ENCODE data around the gene EHF.

EHF gene

DNA sequence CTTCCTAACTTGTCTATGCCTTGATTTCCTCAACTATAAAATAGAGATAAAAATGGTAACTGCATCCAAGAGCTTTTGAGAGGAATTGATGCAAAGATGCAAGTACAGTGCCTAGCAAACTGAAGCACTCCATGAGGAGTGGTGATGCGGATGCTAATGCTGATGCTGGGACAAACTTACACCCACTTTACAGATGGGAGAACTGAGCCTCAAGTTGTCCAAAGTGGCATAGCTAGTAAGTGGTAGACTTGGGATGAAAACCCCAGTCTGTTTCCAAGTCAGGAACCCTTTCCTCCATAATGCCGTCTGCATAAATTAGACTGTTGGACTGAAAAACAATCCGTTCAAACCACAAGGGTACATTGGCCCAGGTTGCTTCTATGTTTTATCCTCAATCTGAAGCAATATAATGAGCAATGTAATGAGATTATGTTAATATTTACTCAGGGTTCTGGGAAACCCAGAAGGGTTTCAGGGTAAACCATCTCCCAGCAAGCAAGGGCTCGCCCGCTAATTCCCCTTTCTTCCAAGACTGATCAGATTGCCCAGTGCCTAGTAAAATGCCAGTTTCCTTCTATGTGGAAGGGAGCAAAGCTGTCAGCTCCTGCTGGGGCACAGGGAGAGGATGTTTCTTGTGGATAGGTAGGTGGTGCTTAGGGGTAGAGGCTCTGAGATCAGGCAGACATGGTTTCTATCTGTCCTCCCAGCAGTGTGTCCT is 10.4 kb upstream of the EHF start:
- no peak for ATAC-seq
- TF ChIP-seq RARB (CRISPR knock-in tag; IDR thresholded peaks at IDR 0.05) (no peak), SNAI2 (CRISPR knock-in tag; IDR thresholded peaks at IDR 0.05) (no peak), ZFP3 (CRISPR knock-in tag; IDR thresholded peaks at IDR 0.05) (no peak), TOX (CRISPR knock-in tag; IDR thresholded peaks at IDR 0.05; ENCODE audit: borderline replicate concordance) (no peak), ISL1 (CRISPR knock-in tag; IDR thresholded peaks at IDR 0.05) (no peak), PPARA (CRISPR knock-in tag; IDR thresholded peaks at IDR 0.05; ENCODE audit: borderline replicate concordance) (no peak)

DNA sequence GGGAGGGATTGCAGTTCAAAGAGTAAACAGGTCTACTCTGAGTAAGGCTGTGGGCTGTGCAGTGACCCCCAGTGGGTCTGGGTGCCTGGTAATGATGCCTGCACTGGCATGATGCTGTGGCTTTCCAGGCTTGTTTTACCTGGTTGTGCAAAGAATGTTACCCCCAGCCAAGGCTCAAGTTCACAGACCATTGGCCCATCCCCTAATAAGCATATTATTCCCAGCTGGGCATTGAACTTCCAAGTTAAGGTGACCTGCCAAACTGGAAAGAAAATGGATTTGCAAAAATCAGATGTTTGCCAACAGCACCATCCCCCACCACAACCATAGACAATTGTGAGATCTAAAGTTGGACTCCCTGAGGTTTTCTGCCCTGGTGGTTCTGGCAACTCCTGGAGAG is 7.9 kb upstream of the EHF start:
- no peak for ATAC-seq
- TF ChIP-seq BACH2 (CRISPR knock-in tag; IDR thresholded peaks at IDR 0.05; ENCODE audit: borderline replicate concordance) (no peak), GLIS3 (CRISPR knock-in tag; IDR thresholded peaks at IDR 0.05) (no peak), OSR1 (CRISPR knock-in tag; IDR thresholded peaks at IDR 0.05) (no peak), CSDC2 (CRISPR knock-in tag; IDR thresholded peaks at IDR 0.05) (no peak)

DNA sequence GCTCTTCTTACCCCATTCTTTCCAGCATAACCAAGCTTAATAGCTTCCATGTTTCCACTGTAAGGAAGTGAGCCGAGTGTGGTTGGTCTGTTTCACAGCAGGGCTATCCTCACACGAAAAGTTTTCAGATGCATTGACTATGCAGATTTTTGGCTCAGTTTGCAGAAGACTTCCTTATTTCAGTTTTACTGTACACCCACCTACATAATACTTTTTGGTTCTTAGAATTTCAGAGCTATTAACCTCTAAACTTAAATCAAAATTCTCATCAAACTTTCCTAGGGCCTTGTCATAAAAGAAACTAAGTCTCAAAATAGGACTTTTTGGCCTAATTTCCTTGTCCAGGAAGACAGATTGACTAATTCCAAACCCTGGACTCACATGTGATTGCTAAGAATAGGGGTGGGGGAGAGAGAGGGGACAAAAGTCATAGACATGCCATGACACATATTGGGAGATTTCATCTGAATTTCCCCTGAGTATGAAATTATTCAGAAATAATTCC is 7.3 kb upstream of the EHF start:
- TF ChIP-seq ZFP3 (CRISPR knock-in tag; IDR thresholded peaks at IDR 0.05) (no peak), ESRRG (CRISPR knock-in tag; IDR thresholded peaks at IDR 0.05) (no peak), ZC3H10 (CRISPR knock-in tag; IDR thresholded peaks at IDR 0.05) (no peak), ZNF565 (CRISPR knock-in tag; conservative IDR thresholded peaks at IDR 0.05; ENCODE audit: low read depth) (no peak), GLIS3 (CRISPR knock-in tag; IDR thresholded peaks at IDR 0.05) (no peak), TOX (CRISPR knock-in tag; IDR thresholded peaks at IDR 0.05; ENCODE audit: borderline replicate concordance) (no peak), PPARA (CRISPR knock-in tag; IDR thresholded peaks at IDR 0.05; ENCODE audit: borderline replicate concordance) (no peak), BACH2 (CRISPR knock-in tag; IDR thresholded peaks at IDR 0.05; ENCODE audit: borderline replicate concordance) (no peak), SNAI2 (CRISPR knock-in tag; IDR thresholded peaks at IDR 0.05) (no peak), CREB5 (CRISPR knock-in tag; IDR thresholded peaks at IDR 0.05; ENCODE audit: low read depth) (no peak)
- TF ChIP-seq, protein P1, sequence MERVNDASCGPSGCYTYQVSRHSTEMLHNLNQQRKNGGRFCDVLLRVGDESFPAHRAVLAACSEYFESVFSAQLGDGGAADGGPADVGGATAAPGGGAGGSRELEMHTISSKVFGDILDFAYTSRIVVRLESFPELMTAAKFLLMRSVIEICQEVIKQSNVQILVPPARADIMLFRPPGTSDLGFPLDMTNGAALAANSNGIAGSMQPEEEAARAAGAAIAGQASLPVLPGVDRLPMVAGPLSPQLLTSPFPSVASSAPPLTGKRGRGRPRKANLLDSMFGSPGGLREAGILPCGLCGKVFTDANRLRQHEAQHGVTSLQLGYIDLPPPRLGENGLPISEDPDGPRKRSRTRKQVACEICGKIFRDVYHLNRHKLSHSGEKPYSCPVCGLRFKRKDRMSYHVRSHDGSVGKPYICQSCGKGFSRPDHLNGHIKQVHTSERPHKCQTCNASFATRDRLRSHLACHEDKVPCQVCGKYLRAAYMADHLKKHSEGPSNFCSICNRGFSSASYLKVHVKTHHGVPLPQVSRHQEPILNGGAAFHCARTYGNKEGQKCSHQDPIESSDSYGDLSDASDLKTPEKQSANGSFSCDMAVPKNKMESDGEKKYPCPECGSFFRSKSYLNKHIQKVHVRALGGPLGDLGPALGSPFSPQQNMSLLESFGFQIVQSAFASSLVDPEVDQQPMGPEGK (CRISPR knock-in tag; IDR thresholded peaks at IDR 0.05; ENCODE audit: borderline replicate concordance): no peak
- ATAC-seq: no peak

- no peak for ATAC-seq
These were observed 6.4 kb upstream of the EHF start for GRCh38 chr11:34614344-34615104.

More at GRCh38 chr11:34614344-34615104, 6.4 kb upstream of the EHF start:
- TF ChIP-seq PPARA (CRISPR knock-in tag; IDR thresholded peaks at IDR 0.05; ENCODE audit: borderline replicate concordance): no peak
- TF ChIP-seq ZNF565 (CRISPR knock-in tag; conservative IDR thresholded peaks at IDR 0.05; ENCODE audit: low read depth): no peak
- no peak for TF ChIP-seq TCF4 (CRISPR knock-in tag; IDR thresholded peaks at IDR 0.05; ENCODE audit: borderline replicate concordance)
- no peak for TF ChIP-seq ESRRG (CRISPR knock-in tag; IDR thresholded peaks at IDR 0.05)
- no peak for TF ChIP-seq ARNTL (CRISPR knock-in tag; IDR thresholded peaks at IDR 0.05; ENCODE audit: borderline replicate concordance, low read depth)
- TF ChIP-seq ZNF70 (CRISPR knock-in tag; IDR thresholded peaks at IDR 0.05): no peak
- no peak for TF ChIP-seq OSR1 (CRISPR knock-in tag; IDR thresholded peaks at IDR 0.05)
- TF ChIP-seq ISL1 (CRISPR knock-in tag; IDR thresholded peaks at IDR 0.05): no peak
- no peak for TF ChIP-seq CREB5 (CRISPR knock-in tag; IDR thresholded peaks at IDR 0.05; ENCODE audit: low read depth)
- TF ChIP-seq CSDC2 (CRISPR knock-in tag; IDR thresholded peaks at IDR 0.05): no peak
- TF ChIP-seq CSRNP3 (CRISPR knock-in tag; IDR thresholded peaks at IDR 0.05): no peak
- TF ChIP-seq RARB (CRISPR knock-in tag; IDR thresholded peaks at IDR 0.05): no peak
- TF ChIP-seq ZC3H10 (CRISPR knock-in tag; IDR thresholded peaks at IDR 0.05): no peak
- no peak for TF ChIP-seq ZFP30 (CRISPR knock-in tag; IDR thresholded peaks at IDR 0.05)
- TF ChIP-seq TOX (CRISPR knock-in tag; IDR thresholded peaks at IDR 0.05; ENCODE audit: borderline replicate concordance): no peak
- TF ChIP-seq BACH2 (CRISPR knock-in tag; IDR thresholded peaks at IDR 0.05; ENCODE audit: borderline replicate concordance): no peak
